Endothelial cell of umbilical vein (primary cell): ENCODE data around the gene PLP2. TPM values are rescaled to one million over a fixed set of nuclear protein-coding genes. Genes with fewer than 3 reads are reported as not detected.

Source experiments
- BruUV-seq: library from RNA; stranded (reverse); fragments of 400-500 nt; replicated peaks from 2 replicates; lab custom pipeline; 2021; lab: Mats Ljungman, UMichigan
- CTCF ChIA-PET: fragments of 300-600, 350-600 bp; sonication (Branson Sonifier 250); formaldehyde crosslinking; loops from one replicate; lab custom pipeline; 2021; ENCODE audit warnings: antibody characterized with exemption, inconsistent platforms; lab: Charles Lee
- POLR2A ChIA-PET: fragments of 300-600, 350-600 bp; sonication (Branson Sonifier 250); formaldehyde crosslinking; loops from one replicate; lab custom pipeline; 2021; ENCODE audit warnings: antibody characterized with exemption, inconsistent platforms; lab: Charles Lee
- DNase-seq: peaks from one replicate; pipeline ENCODE4 v3.0.0-alpha.2; 2011; ENCODE audit warnings: low read depth, low spot score
- FAIRE-seq: peaks from 2 replicates; lab custom pipeline; 2011; peaks lifted over from hg19 to GRCh38; lab: Jason Lieb, UNC
- H2AFZ ChIP-seq: 2 replicates; pipeline ENCODE4 v1.6.0; 2012; ENCODE audit warnings: low read depth, low read length, control low read depth, inconsistent platforms
- H3K27ac ChIP-seq: 2 replicates; pipeline ENCODE4 v1.5.1; 2011; ENCODE audit warnings: low read depth, mild to moderate bottlenecking, control low read depth, low read length, moderate library complexity; ENCODE audit not compliant: insufficient read depth
- H3K27me3 ChIP-seq, 2 experiments: 2 replicates each; pipeline versions ENCODE4 v1.6.0 to v1.6.1; 2011; ENCODE audit warnings: low read length in 2 of 2, mixed read lengths in 1 of 2; ENCODE audit not compliant: control insufficient read depth in 2 of 2, insufficient read depth in 2 of 2
- H3K36me3 ChIP-seq, 2 experiments: 2 replicates in 1 of 2; 3 replicates in 1 of 2; pipeline ENCODE4 v1.5.1; 2011; ENCODE audit warnings: low read length in 2 of 2, mild to moderate bottlenecking in 1 of 2, moderate library complexity in 1 of 2; ENCODE audit not compliant: control insufficient read depth in 2 of 2, insufficient read depth in 2 of 2; ENCODE audit errors: extremely low read depth in 1 of 2
- H3K4me1 ChIP-seq: 3 replicates; pipeline ENCODE4 v1.5.1; 2011; ENCODE audit warnings: mild to moderate bottlenecking, low read length; ENCODE audit not compliant: control insufficient read depth, insufficient read depth; ENCODE audit errors: extremely low read depth
- H3K4me2 ChIP-seq: 2 replicates; pipeline ENCODE4 v1.6.1; 2011; ENCODE audit warnings: low read length, control low read depth, mixed read lengths; ENCODE audit not compliant: insufficient read depth
- H3K4me3 ChIP-seq, 3 experiments: fragments of 200-600 bp in 1 of 3; sonication (generic), shearing (Covaris generic) in 1 of 3; replicated peaks in 1 of 3; 2 replicates each; pipeline ENCODE4 v1.5.1; 2011 to 2016; ENCODE audit warnings: control low read depth in 3 of 3, low read length in 3 of 3, mild to moderate bottlenecking in 2 of 3, inconsistent platforms in 1 of 3, low read depth in 1 of 3, moderate library complexity in 1 of 3; ENCODE audit not compliant: insufficient read depth in 1 of 3
- H3K79me2 ChIP-seq: 2 replicates; pipeline ENCODE4 v1.6.0; 2012; ENCODE audit warnings: low read length, inconsistent platforms; ENCODE audit not compliant: control insufficient read depth, insufficient read depth
- H3K9ac ChIP-seq: replicated peaks from 2 replicates; pipeline ENCODE3; 2011; ENCODE audit warnings: low read length, control low read depth; ENCODE audit not compliant: insufficient read depth; ENCODE audit errors: extremely low read depth
- H3K9me1 ChIP-seq: replicated peaks from 3 replicates; pipeline ENCODE4 v1.6.0; 2011; ENCODE audit warnings: mild to moderate bottlenecking, low read length; ENCODE audit not compliant: control insufficient read depth, insufficient read depth; ENCODE audit errors: extremely low read depth
- H3K9me3 ChIP-seq: replicated peaks from 2 replicates; pipeline ENCODE4 v1.5.1; 2012; ENCODE audit warnings: low read length, inconsistent platforms; ENCODE audit not compliant: control insufficient read depth, insufficient read depth
- H4K20me1 ChIP-seq: replicated peaks from 2 replicates; pipeline ENCODE3; 2011; ENCODE audit warnings: mild to moderate bottlenecking, low read length; ENCODE audit not compliant: control insufficient read depth, insufficient read depth; ENCODE audit errors: extremely low read depth
- EZH2 ChIP-seq: IDR thresholded peaks from 2 replicates; pipeline ENCODE4 v1.6.1; 2012; ENCODE audit warnings: borderline replicate concordance, low read depth, mild to moderate bottlenecking, moderate library complexity, low read length, inconsistent platforms; ENCODE audit not compliant: severe bottlenecking
- FOS ChIP-seq: IDR thresholded peaks from 2 replicates; pipeline ENCODE4 v1.6.1; 2011; ENCODE audit warnings: mild to moderate bottlenecking, low read length, moderate library complexity, borderline replicate concordance; ENCODE audit not compliant: insufficient read depth
- GATA2 ChIP-seq: IDR thresholded peaks from 2 replicates; pipeline ENCODE4 v1.7.0; 2011; ENCODE audit warnings: low read depth, mild to moderate bottlenecking, moderate library complexity, mixed read lengths, low read length; ENCODE audit not compliant: insufficient read length, insufficient read depth
- JUN ChIP-seq: IDR thresholded peaks from 2 replicates; pipeline ENCODE4 v1.6.1; 2011; ENCODE audit warnings: borderline replicate concordance, low read depth; ENCODE audit not compliant: insufficient read length, insufficient read depth
- MYC ChIP-seq: IDR thresholded peaks from one replicate; pipeline ENCODE4 v1.6.1; 2011; ENCODE audit warnings: mild to moderate bottlenecking, low read depth, low read length
- POLR2A ChIP-seq: IDR thresholded peaks from 2 replicates; pipeline ENCODE4 v1.6.1; 2012; ENCODE audit warnings: low read depth, mild to moderate bottlenecking, control low read depth, low read length
- POLR2AphosphoS5 ChIP-seq: IDR thresholded peaks from 2 replicates; pipeline ENCODE4 v1.6.1; 2012; ENCODE audit warnings: low read depth, mild to moderate bottlenecking, control low read depth, low read length, moderate library complexity; ENCODE audit not compliant: insufficient read depth
- dilution Hi-C: fragments of 300-500 bp; cut with MboI; formaldehyde crosslinking; loops from one replicate; pipeline ENCODE4 v1.15.0; 2019; ENCODE audit warnings: low sequenced_read_pairs; ENCODE audit not compliant: extremely low pct_ligation_motif_present
- intact Hi-C: fragments of 100-400 bp; cut with micrococcal nuclease; formaldehyde crosslinking; loops from one replicate; pipeline ENCODE4 v1.10.0; 2022
- polyA plus RNA-seq, 4 experiments: library from polyadenylated mRNA; depleted of rRNA in 3 of 4; stranded (reverse) in 3 of 4; unstranded in 1 of 4; fragments of >200 nt; gene quantifications; 2 replicates each; pipeline versions ENCODE4 v1.2.1 to v1.2.3, GENCODE V29; 2011 to 2012; ENCODE audit warnings: missing spikeins in 1 of 4
- total RNA-seq: library from RNA; stranded (reverse); gene quantifications from 2 replicates; pipeline ENCODE4 v1.2.3, GENCODE V29; 2021
- TF ChIP-seq, protein P1 (sequence below), 2 donors: IDR thresholded peaks; 1 replicate in 1 of 2; 2 replicates in 1 of 2; pipeline ENCODE4 v1.5.1; 2011; ENCODE audit warnings: low read length in 2 of 2, mild to moderate bottlenecking in 2 of 2, moderate library complexity in 2 of 2, control low read depth in 1 of 2, inconsistent platforms in 1 of 2, low read depth in 1 of 2; ENCODE audit not compliant: insufficient read depth in 1 of 2; ENCODE audit errors: extremely low read depth in 1 of 2
- TF ChIP-seq, protein P2 (sequence below): IDR thresholded peaks from 2 replicates; pipeline ENCODE4 v1.6.1; 2011; ENCODE audit not compliant: insufficient read depth, insufficient read length

Gene PLP2
- total and polyA plus RNA-seq, 2 donors (not counting 3 experiments of a cell fraction or from before 2014, with no cell fraction given): 153 to 277 TPM

DNA sequence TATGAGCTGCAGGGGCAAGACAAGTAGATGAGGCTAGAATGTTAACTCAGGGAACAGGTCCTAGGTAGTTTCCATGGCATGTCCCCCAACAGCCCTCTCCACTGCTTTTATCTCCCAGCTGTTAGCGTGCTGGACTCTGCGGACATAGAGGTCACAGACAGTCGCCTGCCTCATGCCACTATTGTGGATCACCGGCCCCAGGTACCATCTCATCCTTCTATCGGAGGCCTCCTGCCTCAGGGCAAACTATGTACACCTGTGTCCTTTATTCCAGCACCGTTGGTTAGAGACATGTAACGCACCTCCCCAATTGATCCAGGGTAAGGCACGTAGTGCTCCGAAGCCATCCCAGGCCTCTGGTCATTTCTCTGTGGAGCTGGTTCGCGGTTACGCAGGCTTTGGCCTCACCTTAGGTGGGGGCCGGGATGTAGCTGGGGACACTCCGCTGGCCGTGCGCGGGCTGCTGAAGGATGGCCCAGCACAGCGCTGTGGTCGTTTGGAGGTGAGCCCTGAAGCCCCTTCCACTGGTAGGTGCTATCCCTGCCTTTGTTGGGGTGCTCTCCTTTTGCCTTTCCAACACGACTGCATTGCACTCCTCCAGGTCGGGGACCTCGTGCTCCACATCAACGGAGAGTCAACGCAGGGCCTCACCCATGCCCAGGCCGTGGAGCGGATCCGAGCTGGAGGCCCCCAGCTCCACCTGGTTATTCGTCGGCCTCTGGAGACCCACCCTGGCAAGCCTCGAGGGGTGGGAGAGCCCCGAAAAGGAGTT is 6.9 kb upstream of the PLP2 start:
- no peak overlapping the region for H3K27ac ChIP-seq
- TF ChIP-seq, protein P1, sequence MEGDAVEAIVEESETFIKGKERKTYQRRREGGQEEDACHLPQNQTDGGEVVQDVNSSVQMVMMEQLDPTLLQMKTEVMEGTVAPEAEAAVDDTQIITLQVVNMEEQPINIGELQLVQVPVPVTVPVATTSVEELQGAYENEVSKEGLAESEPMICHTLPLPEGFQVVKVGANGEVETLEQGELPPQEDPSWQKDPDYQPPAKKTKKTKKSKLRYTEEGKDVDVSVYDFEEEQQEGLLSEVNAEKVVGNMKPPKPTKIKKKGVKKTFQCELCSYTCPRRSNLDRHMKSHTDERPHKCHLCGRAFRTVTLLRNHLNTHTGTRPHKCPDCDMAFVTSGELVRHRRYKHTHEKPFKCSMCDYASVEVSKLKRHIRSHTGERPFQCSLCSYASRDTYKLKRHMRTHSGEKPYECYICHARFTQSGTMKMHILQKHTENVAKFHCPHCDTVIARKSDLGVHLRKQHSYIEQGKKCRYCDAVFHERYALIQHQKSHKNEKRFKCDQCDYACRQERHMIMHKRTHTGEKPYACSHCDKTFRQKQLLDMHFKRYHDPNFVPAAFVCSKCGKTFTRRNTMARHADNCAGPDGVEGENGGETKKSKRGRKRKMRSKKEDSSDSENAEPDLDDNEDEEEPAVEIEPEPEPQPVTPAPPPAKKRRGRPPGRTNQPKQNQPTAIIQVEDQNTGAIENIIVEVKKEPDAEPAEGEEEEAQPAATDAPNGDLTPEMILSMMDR (IDR thresholded peaks at IDR 0.05; ENCODE audit: extremely low read depth in 1 of 2, insufficient read depth in 1 of 2, low read depth in 1 of 2, low read length in 2 of 2): no peak
- TF ChIP-seq FOS (no peak), GATA2 (no peak), POLR2AphosphoS5 (no peak), POLR2A (no peak), JUN (no peak), EZH2 (no peak), MYC (no peak)
- TF ChIP-seq, protein P2, sequence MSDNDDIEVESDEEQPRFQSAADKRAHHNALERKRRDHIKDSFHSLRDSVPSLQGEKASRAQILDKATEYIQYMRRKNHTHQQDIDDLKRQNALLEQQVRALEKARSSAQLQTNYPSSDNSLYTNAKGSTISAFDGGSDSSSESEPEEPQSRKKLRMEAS: no peak
- H3K4me3 ChIP-seq: no peak overlapping the region
- CTCF ChIA-PET: interaction anchor here (3.6 kb wide), 1 partner anchor 9 kb away, joined by 16 read pairs; no protein-coding TSS in a partner anchor
- no peak overlapping the region for H2AFZ ChIP-seq
- no peaks in the 10 kb centered on the region for H3K79me2 ChIP-seq
- H3K4me1 ChIP-seq: peaks cover 21% of the 10 kb centered on the region
- H4K20me1 ChIP-seq: no peaks in the 10 kb centered on the region
- intact Hi-C loops (loop anchor here (1.0 to 5.0 kb wide), 2 partner anchors 41 to 122 kb away; partner anchors contain the start of genes GPKOW and TFE3), dilution Hi-C loops (no loop called here)
- H3K4me2 ChIP-seq: no peak overlapping the region
- FAIRE-seq: no peak
- POLR2A ChIA-PET: no interaction called here
- H3K27me3 ChIP-seq: no peaks in the 10 kb centered on the region
- no peaks in the 10 kb centered on the region for H3K9me3 ChIP-seq
- no peak overlapping the region for H3K9ac ChIP-seq
- no TSS peak for BruUV-seq
- H3K9me1 ChIP-seq: no peaks in the 10 kb centered on the region
- no peak for DNase-seq
- no peaks in the 10 kb centered on the region for H3K36me3 ChIP-seq
